ENCODE data around the gene TMEM131L. TPM values are rescaled to one million over a fixed set of nuclear protein-coding genes. Genes with fewer than 3 reads are reported as not detected.

Gene TMEM131L
- total RNA-seq, 1 experiment from 2014 or later, result 14.6 TPM

- no peak overlapping the region for H3K56ac ChIP-seq (ENCODE audit: insufficient read length, low read depth, low read length)
- no peaks in the 10 kb centered on the region for H3K79me2 ChIP-seq (ENCODE audit: insufficient read depth, low read length)
- H3K27ac Mint-ChIP-seq, result no peak overlapping the region
- H3K27me3 ChIP-seq (ENCODE audit: insufficient read depth, low read length), result no peaks in the 10 kb centered on the region
- H3K23ac ChIP-seq (ENCODE audit: insufficient read length, low read depth, low read length), result no peak overlapping the region
- no peak overlapping the region for H2AK5ac ChIP-seq (ENCODE audit: insufficient read length, low read length)
- no peak overlapping the region for H3K27ac ChIP-seq (ENCODE audit: insufficient read length, low read depth, low read length)
- peaks cover 12 to 26% of the 10 kb centered on the region in 2 experiments for H3K4me1 Mint-ChIP-seq
- H3K4ac ChIP-seq (ENCODE audit: low read depth, low read length), result no peak overlapping the region
- no peak for DNase-seq
- H2BK12ac ChIP-seq (ENCODE audit: insufficient read length, low read depth, low read length), result no peak overlapping the region
- H3K4me1 ChIP-seq (ENCODE audit: insufficient read depth, low read length), result no peaks in the 10 kb centered on the region
- H3K23me2 ChIP-seq (ENCODE audit: insufficient read length, low read depth, low read length, poor library complexity, severe bottlenecking), result no peaks in the 10 kb centered on the region
- no CpG with 5 or more reads among the region's 1 CpG for WGBS (ENCODE audit: extremely low coverage, insufficient read length, low lambda C conversion rate)
- no peak overlapping the region for H3K4me3 Mint-ChIP-seq
- no peak overlapping the region for H4K5ac ChIP-seq (ENCODE audit: insufficient read length, low read depth, low read length)
- H4K91ac ChIP-seq (ENCODE audit: insufficient read length, low read depth, low read length), result no peak overlapping the region
- H3K9me3 Mint-ChIP-seq, result no peaks in the 10 kb centered on the region
- H2BK20ac ChIP-seq (ENCODE audit: low read depth, low read length, poor library complexity, severe bottlenecking), result no peak overlapping the region
- no peak overlapping the region for H3K9ac ChIP-seq (ENCODE audit: extremely low read depth, insufficient read length, low read length)
- H3K79me1 ChIP-seq (ENCODE audit: insufficient read depth, low read depth, low read length, poor library complexity, severe bottlenecking), result no peaks in the 10 kb centered on the region
- no peak overlapping the region for H4K8ac ChIP-seq (replicated peaks; ENCODE audit: insufficient read length, low read depth, low read length)
- no peaks in the 10 kb centered on the region for H3K27me3 Mint-ChIP-seq (ENCODE audit: low read depth)
- no peak overlapping the region for H2AFZ ChIP-seq (ENCODE audit: low read length)
- H3K14ac ChIP-seq (ENCODE audit: insufficient read depth, low read length), result no peak overlapping the region
- H2BK5ac ChIP-seq (ENCODE audit: insufficient read length, low read length), result no peak overlapping the region
- no peak overlapping the region for H3K18ac ChIP-seq (ENCODE audit: insufficient read length, low read depth, low read length)
- no peaks in the 10 kb centered on the region for H4K20me1 ChIP-seq (ENCODE audit: control insufficient read depth, insufficient read depth, insufficient read length)
- H3K4me2 ChIP-seq (ENCODE audit: insufficient read depth, insufficient read length, low read length), result no peak overlapping the region
- H2BK120ac ChIP-seq (ENCODE audit: low read depth, low read length, poor library complexity, severe bottlenecking), result no peak overlapping the region
- no peak overlapping the region for H3T11ph ChIP-seq (ENCODE audit: low read length)
- H3K9me3 ChIP-seq (ENCODE audit: control insufficient read depth, low read depth, low read length), result no peaks in the 10 kb centered on the region
- H2BK15ac ChIP-seq (ENCODE audit: low read depth, low read length), result no peak overlapping the region
- no peak for TF ChIP-seq CTCF (conservative IDR thresholded peaks at IDR 0.05)
- H3K36me3 Mint-ChIP-seq (ENCODE audit: insufficient read depth in 1 of 3, low read depth in 3 of 3), result peaks cover 6% of the 10 kb centered on the region in 3 experiments; a peak in 5 of 7 replicates
Observed at GRCh38 chr4:153549405-153549804, 83.2 kb downstream of the TMEM131L start.

Data from H9 (cell line).